Measurements from ENCODE around the gene KL.

The KL gene

GRCh38 chr13:33100886-33101285, 84.7 kb downstream of the KL start:
- Histone ChIP-seq H3K36me3 (ENCODE audit: control insufficient read depth in 1 of 2, insufficient read depth in 2 of 2, low read depth in 1 of 2, low read length in 2 of 2) (peaks cover 6 to 21% of the 10 kb centered on the region in 2 experiments), H3K79me1 (replicated peaks; ENCODE audit: low read length, poor library complexity, severe bottlenecking) (no peaks in the 10 kb centered on the region), H3K9me3 (ENCODE audit: control insufficient read depth, low read length) (peaks cover 20% of the 10 kb centered on the region), H3K14ac (ENCODE audit: low read length in 2 of 2) (no peak overlapping the region), H2BK15ac (ENCODE audit: low read depth, poor library complexity, severe bottlenecking) (no peak overlapping the region), H4K91ac (ENCODE audit: low read length) (no peak overlapping the region), H2BK5ac (ENCODE audit: low read depth, low read length, poor library complexity, severe bottlenecking) (no peak overlapping the region), H3K4me3 (ENCODE audit: insufficient read depth in 1 of 2, low read depth in 1 of 2, low read length in 2 of 2) (no peak overlapping the region), H3K9ac (ENCODE audit: low read length) (no peak overlapping the region), H3K4me2 (ENCODE audit: low read length, poor library complexity, severe bottlenecking) (no peak overlapping the region), H3K18ac (ENCODE audit: low read depth in 1 of 2, low read length in 2 of 2) (no peak overlapping the region), H2AK5ac (ENCODE audit: low read length, severe bottlenecking) (no peak overlapping the region), H3K4ac (ENCODE audit: low read depth in 1 of 2, low read length in 2 of 2) (no peak overlapping the region), H2BK120ac (ENCODE audit: low read depth, low read length) (no peak overlapping the region), H3K4me1 (ENCODE audit: control insufficient read depth, insufficient read depth, low read depth, low read length) (no peaks in the 10 kb centered on the region), H3K27ac (ENCODE audit: low read length, poor library complexity, severe bottlenecking) (no peak overlapping the region), H3K23ac (ENCODE audit: low read length in 2 of 2) (no peak overlapping the region), H3K27me3 (ENCODE audit: control insufficient read depth in 1 of 2, insufficient read depth in 1 of 2, low read length in 2 of 2) (no peaks in the 10 kb centered on the region), H2BK12ac (ENCODE audit: low read length in 2 of 2) (no peak overlapping the region), H4K8ac (ENCODE audit: low read length) (no peak overlapping the region), H2AFZ (ENCODE audit: low read depth, low read length) (no peak overlapping the region)
- no CpG with 5 or more reads among the region's 3 CpGs for WGBS
- DNase-seq = no peak

DNA sequence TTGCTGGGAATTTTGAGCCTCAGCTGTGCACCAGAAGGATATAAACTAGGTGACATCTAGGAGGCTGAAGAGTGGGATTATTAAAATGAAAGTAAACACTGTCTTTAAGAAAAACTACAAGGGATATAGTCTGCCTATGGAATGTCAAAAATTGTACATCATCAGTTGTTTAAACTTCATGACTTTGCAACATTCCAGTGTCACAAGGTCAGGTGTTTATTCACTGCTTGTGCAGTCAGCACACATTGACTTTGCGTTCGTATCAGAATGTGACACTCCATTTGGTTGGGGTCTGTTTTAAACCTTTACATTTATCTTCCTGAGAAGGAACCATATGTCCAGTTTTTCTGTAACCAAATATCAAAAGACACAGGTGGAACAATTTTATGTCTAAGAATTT, 85.6 kb downstream of the KL start:
- Histone ChIP-seq H3K79me1 (replicated peaks; ENCODE audit: low read length, poor library complexity, severe bottlenecking) (no peaks in the 10 kb centered on the region), H3K4me3 (ENCODE audit: insufficient read depth in 1 of 2, low read depth in 1 of 2, low read length in 2 of 2) (no peak overlapping the region), H4K8ac (ENCODE audit: low read length) (no peak overlapping the region), H3K18ac (ENCODE audit: low read depth in 1 of 2, low read length in 2 of 2) (no peak overlapping the region), H4K91ac (ENCODE audit: low read length) (no peak overlapping the region), H3K4ac (ENCODE audit: low read depth in 1 of 2, low read length in 2 of 2) (no peak overlapping the region), H3K23ac (ENCODE audit: low read length in 2 of 2) (no peak overlapping the region), H3K4me1 (ENCODE audit: control insufficient read depth, insufficient read depth, low read depth, low read length) (no peaks in the 10 kb centered on the region), H2AFZ (ENCODE audit: low read depth, low read length) (no peak overlapping the region), H3K36me3 (ENCODE audit: control insufficient read depth in 1 of 2, insufficient read depth in 2 of 2, low read depth in 1 of 2, low read length in 2 of 2) (peaks cover 14 to 31% of the 10 kb centered on the region in 2 experiments), H2BK15ac (ENCODE audit: low read depth, poor library complexity, severe bottlenecking) (no peak overlapping the region), H3K9me3 (ENCODE audit: control insufficient read depth, low read length) (peaks cover 18% of the 10 kb centered on the region), H3K9ac (ENCODE audit: low read length) (no peak overlapping the region), H2BK5ac (ENCODE audit: low read depth, low read length, poor library complexity, severe bottlenecking) (no peak overlapping the region), H3K27ac (ENCODE audit: low read length, poor library complexity, severe bottlenecking) (peak overlapping the region; percentile 23), H2BK120ac (ENCODE audit: low read depth, low read length) (no peak overlapping the region), H3K14ac (ENCODE audit: low read length in 2 of 2) (no peak overlapping the region), H3K27me3 (ENCODE audit: control insufficient read depth in 1 of 2, insufficient read depth in 1 of 2, low read length in 2 of 2) (no peaks in the 10 kb centered on the region), H2BK12ac (ENCODE audit: low read length in 2 of 2) (no peak overlapping the region), H2AK5ac (ENCODE audit: low read length, severe bottlenecking) (no peak overlapping the region), H3K4me2 (ENCODE audit: low read length, poor library complexity, severe bottlenecking) (no peak overlapping the region)
- DNase-seq = no peak
- WGBS = no CpG with 5 or more reads among the region's 2 CpGs

DNA sequence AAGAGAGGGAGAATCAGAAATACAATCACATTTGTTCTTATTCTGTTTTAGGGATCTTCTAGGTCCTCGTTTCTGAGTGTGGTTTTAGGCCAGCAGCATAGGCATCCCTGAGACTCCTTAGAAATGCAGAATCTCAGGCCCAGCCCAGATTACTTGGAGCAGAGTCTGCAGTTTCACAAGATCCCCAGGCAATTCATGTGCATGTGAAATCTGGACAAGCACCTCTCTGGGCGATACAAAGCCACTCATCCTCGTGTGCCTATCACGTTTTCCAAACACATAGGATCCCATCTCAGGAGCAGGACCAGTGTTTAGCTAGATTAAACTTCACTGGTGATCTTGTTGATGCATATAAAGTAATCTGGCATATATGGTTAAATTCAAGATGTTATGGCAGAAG, 87.2 kb downstream of the KL start:
- Histone ChIP-seq H3K36me3 (ENCODE audit: control insufficient read depth in 1 of 2, insufficient read depth in 2 of 2, low read depth in 1 of 2, low read length in 2 of 2) (peaks cover 19 to 45% of the 10 kb centered on the region in 2 experiments), H3K27me3 (ENCODE audit: control insufficient read depth in 1 of 2, insufficient read depth in 1 of 2, low read length in 2 of 2) (no peaks in the 10 kb centered on the region), H3K79me1 (replicated peaks; ENCODE audit: low read length, poor library complexity, severe bottlenecking) (peaks cover 3% of the 10 kb centered on the region), H2BK12ac (ENCODE audit: low read length in 2 of 2) (no peak overlapping the region), H3K14ac (ENCODE audit: low read length in 2 of 2) (no peak overlapping the region), H4K8ac (ENCODE audit: low read length) (no peak overlapping the region), H2BK15ac (ENCODE audit: low read depth, poor library complexity, severe bottlenecking) (no peak overlapping the region), H3K4ac (ENCODE audit: low read depth in 1 of 2, low read length in 2 of 2) (no peak overlapping the region), H3K4me1 (ENCODE audit: control insufficient read depth, insufficient read depth, low read depth, low read length) (peaks cover under 1% of the 10 kb centered on the region), H2AFZ (ENCODE audit: low read depth, low read length) (no peak overlapping the region), H3K9ac (ENCODE audit: low read length) (no peak overlapping the region), H3K23ac (ENCODE audit: low read length in 2 of 2) (no peak overlapping the region), H3K9me3 (ENCODE audit: control insufficient read depth, low read length) (peaks cover 2% of the 10 kb centered on the region), H2BK5ac (ENCODE audit: low read depth, low read length, poor library complexity, severe bottlenecking) (no peak overlapping the region), H3K18ac (ENCODE audit: low read depth in 1 of 2, low read length in 2 of 2) (no peak overlapping the region), H3K27ac (ENCODE audit: low read length, poor library complexity, severe bottlenecking) (no peak overlapping the region), H3K4me2 (ENCODE audit: low read length, poor library complexity, severe bottlenecking) (no peak overlapping the region), H2BK120ac (ENCODE audit: low read depth, low read length) (no peak overlapping the region), H4K91ac (ENCODE audit: low read length) (no peak overlapping the region), H2AK5ac (ENCODE audit: low read length, severe bottlenecking) (no peak overlapping the region), H3K4me3 (ENCODE audit: insufficient read depth in 1 of 2, low read depth in 1 of 2, low read length in 2 of 2) (no peak overlapping the region)
- DNase-seq = no peak
- 96% methylated on average over 4 of the region's 4 CpGs for WGBS

GRCh38 chr13:33105387-33106005, 89.3 kb downstream of the KL start:
- no peak overlapping the region for H3K14ac ChIP-seq (ENCODE audit: low read length in 2 of 2)
- H3K4me1 ChIP-seq (ENCODE audit: control insufficient read depth, insufficient read depth, low read depth, low read length) = peaks cover 2% of the 10 kb centered on the region
- no peak overlapping the region for H3K4me3 ChIP-seq (ENCODE audit: insufficient read depth in 1 of 2, low read depth in 1 of 2, low read length in 2 of 2)
- H3K27ac ChIP-seq (ENCODE audit: low read length, poor library complexity, severe bottlenecking) = no peak overlapping the region
- H3K9me3 ChIP-seq (ENCODE audit: control insufficient read depth, low read length) = no peaks in the 10 kb centered on the region
- H3K23ac ChIP-seq (ENCODE audit: low read length in 2 of 2) = no peak overlapping the region
- no peaks in the 10 kb centered on the region for H3K27me3 ChIP-seq (ENCODE audit: control insufficient read depth in 1 of 2, insufficient read depth in 1 of 2, low read length in 2 of 2)
- H3K4ac ChIP-seq (ENCODE audit: low read depth in 1 of 2, low read length in 2 of 2) = no peak overlapping the region
- DNase-seq = no peak
- peaks cover 6% of the 10 kb centered on the region for H3K79me1 ChIP-seq (replicated peaks; ENCODE audit: low read length, poor library complexity, severe bottlenecking)
- WGBS = 92% methylated on average over 9 of the region's 9 CpGs
- H4K91ac ChIP-seq (ENCODE audit: low read length) = no peak overlapping the region
- H4K8ac ChIP-seq (ENCODE audit: low read length) = no peak overlapping the region
- H3K9ac ChIP-seq (ENCODE audit: low read length) = no peak overlapping the region
- H2BK12ac ChIP-seq (ENCODE audit: low read length in 2 of 2) = no peak overlapping the region
- peaks cover 31 to 56% of the 10 kb centered on the region in 2 experiments for H3K36me3 ChIP-seq (ENCODE audit: control insufficient read depth in 1 of 2, insufficient read depth in 2 of 2, low read depth in 1 of 2, low read length in 2 of 2)
- H3K4me2 ChIP-seq (ENCODE audit: low read length, poor library complexity, severe bottlenecking) = no peak overlapping the region
- no peak overlapping the region for H2BK5ac ChIP-seq (ENCODE audit: low read depth, low read length, poor library complexity, severe bottlenecking)
- H3K18ac ChIP-seq (ENCODE audit: low read depth in 1 of 2, low read length in 2 of 2) = no peak overlapping the region
- H2AFZ ChIP-seq (ENCODE audit: low read depth, low read length) = no peak overlapping the region
- H2BK120ac ChIP-seq (ENCODE audit: low read depth, low read length) = no peak overlapping the region
- no peak overlapping the region for H2AK5ac ChIP-seq (ENCODE audit: low read length, severe bottlenecking)
- H2BK15ac ChIP-seq (ENCODE audit: low read depth, poor library complexity, severe bottlenecking) = no peak overlapping the region
